ENCODE data around the gene KRTAP10-4.
"Not testable (repeated sequence)": the region's sequence is repeated elsewhere in the genome, so short reads cannot be mapped to it uniquely, and the experiment has no call there.

The KRTAP10-4 gene

GRCh38 chr21:44558695-44559094, 14.8 kb upstream of the KRTAP10-4 start, which contains the start of gene KRTAP10-3:
Gene KRTAP10-3 (minus strand): TSS chr21:44558795. CDS start chr21:44558715, 80 bp downstream.
- no peak for DNase-seq

- no peak for DNase-seq
Observed at GRCh38 chr21:44564099-44564498, 9.4 kb upstream of the KRTAP10-4 start.

- DNase-seq: no peak
Observed at GRCh38 chr21:44564886-44565598, 8.5 kb upstream of the KRTAP10-4 start.

GRCh38 chr21:44566403-44566802, 7.1 kb upstream of the KRTAP10-4 start:
- no peak for DNase-seq

GRCh38 chr21:44567481-44568171, 5.9 kb upstream of the KRTAP10-4 start:
- no peak for DNase-seq

- DNase-seq: no peak
Observed at GRCh38 chr21:44568261-44568660, 5.3 kb upstream of the KRTAP10-4 start.

GRCh38 chr21:44568667-44569556, 4.6 kb upstream of the KRTAP10-4 start:
- no peak for DNase-seq

- no peak for DNase-seq
Observed at GRCh38 chr21:44569861-44570517, 3.5 kb upstream of the KRTAP10-4 start.

GRCh38 chr21:44571296-44571695, 2.2 kb upstream of the KRTAP10-4 start:
- DNase-seq: no peak

- no peak for DNase-seq
Observed at GRCh38 chr21:44571844-44572782, 1.4 kb upstream of the KRTAP10-4 start.

- no peak for DNase-seq
Observed at GRCh38 chr21:44572959-44573583, 458 bp upstream of the KRTAP10-4 start.

GRCh38 chr21:44574457-44575306, 1.2 kb downstream of the KRTAP10-4 start:
- DNase-seq: no peak

- DNase-seq: no peak
Observed at GRCh38 chr21:44575307-44576024, 1.9 kb downstream of the KRTAP10-4 start.

GRCh38 chr21:44576025-44576420, 2.5 kb downstream of the KRTAP10-4 start:
- no peak for DNase-seq

GRCh38 chr21:44578371-44579055, 5.0 kb downstream of the KRTAP10-4 start:
- DNase-seq: no peak

GRCh38 chr21:44579056-44579832, 5.7 kb downstream of the KRTAP10-4 start:
- DNase-seq: no peak

GRCh38 chr21:44579833-44580144, 6.3 kb downstream of the KRTAP10-4 start:
- no peak for DNase-seq

GRCh38 chr21:44580231-44580821, 6.8 kb downstream of the KRTAP10-4 start, which contains the start of gene KRTAP10-5:
Gene KRTAP10-5 (minus strand): TSS chr21:44580604. CDS start chr21:44580578, 26 bp downstream.
- not testable (repeated sequence) for DNase-seq

All from stimulated activated CD4-positive, alpha-beta T cell treated with anti-CD3 and anti-CD28 coated beads, Interleukin-4, amount 100 ng/mL, for 4 hours (primary cell).